HG03457 (cell line): ENCODE measurements around the gene ITCH.
"Not testable (repeated sequence)": the region's sequence is repeated elsewhere in the genome, so short reads cannot be mapped to it uniquely, and the experiment has no call there.

ENCODE experiments used
- ATAC-seq: cut with Tn5 transposase; IDR thresholded peaks from one replicate; pipeline ENCODE4 v1.9.1; 2021; ENCODE audit warnings: moderate number of reproducible peaks; ENCODE audit not compliant: unreplicated experiment

ITCH gene

GRCh38 chr20:34412453-34412852 is 49.4 kb downstream of the ITCH start:
- no peak for ATAC-seq

GRCh38 chr20:34414525-34414924 is 51.5 kb downstream of the ITCH start:
- not testable (repeated sequence) for ATAC-seq

- ATAC-seq, result no peak
Observed at GRCh38 chr20:34415079-34415478, 52.0 kb downstream of the ITCH start.

- ATAC-seq, result no peak
Observed at GRCh38 chr20:34420146-34420545, 57.1 kb downstream of the ITCH start.

- ATAC-seq, result no peak
Observed at GRCh38 chr20:34420975-34421374, 57.9 kb downstream of the ITCH start.

- no peak for ATAC-seq
Observed at GRCh38 chr20:34421766-34422466, 58.8 kb downstream of the ITCH start.

GRCh38 chr20:34425032-34425690 is 62.1 kb downstream of the ITCH start:
- not testable (repeated sequence) for ATAC-seq

- ATAC-seq, result no peak
Observed at GRCh38 chr20:34426026-34426425, 63.0 kb downstream of the ITCH start.

- ATAC-seq, result no peak
Observed at GRCh38 chr20:34427331-34427730, 64.3 kb downstream of the ITCH start.

GRCh38 chr20:34427784-34428183 is 64.7 kb downstream of the ITCH start:
- ATAC-seq, result no peak

GRCh38 chr20:34431168-34431567 is 68.1 kb downstream of the ITCH start:
- no peak for ATAC-seq

- not testable (repeated sequence) for ATAC-seq
Observed at GRCh38 chr20:34432663-34433062, 69.6 kb downstream of the ITCH start.

- no peak for ATAC-seq
Observed at GRCh38 chr20:34433391-34433790, 70.3 kb downstream of the ITCH start.

- no peak for ATAC-seq
Observed at GRCh38 chr20:34435589-34435988, 72.5 kb downstream of the ITCH start.

- ATAC-seq, result no peak
Observed at GRCh38 chr20:34437330-34437986, 74.4 kb downstream of the ITCH start.

- ATAC-seq, result no peak
Observed at GRCh38 chr20:34439168-34439567, 76.1 kb downstream of the ITCH start.

GRCh38 chr20:34441423-34441822 is 78.3 kb downstream of the ITCH start:
- ATAC-seq, result not testable (repeated sequence)

GRCh38 chr20:34443546-34443945 is 80.5 kb downstream of the ITCH start:
- ATAC-seq, result no peak

- no peak for ATAC-seq
Observed at GRCh38 chr20:34445177-34446065, 82.3 kb downstream of the ITCH start.

- no peak for ATAC-seq
Observed at GRCh38 chr20:34448517-34448916, 85.4 kb downstream of the ITCH start.
